ENCODE results near the gene KLK7.

The KLK7 gene

DNA sequence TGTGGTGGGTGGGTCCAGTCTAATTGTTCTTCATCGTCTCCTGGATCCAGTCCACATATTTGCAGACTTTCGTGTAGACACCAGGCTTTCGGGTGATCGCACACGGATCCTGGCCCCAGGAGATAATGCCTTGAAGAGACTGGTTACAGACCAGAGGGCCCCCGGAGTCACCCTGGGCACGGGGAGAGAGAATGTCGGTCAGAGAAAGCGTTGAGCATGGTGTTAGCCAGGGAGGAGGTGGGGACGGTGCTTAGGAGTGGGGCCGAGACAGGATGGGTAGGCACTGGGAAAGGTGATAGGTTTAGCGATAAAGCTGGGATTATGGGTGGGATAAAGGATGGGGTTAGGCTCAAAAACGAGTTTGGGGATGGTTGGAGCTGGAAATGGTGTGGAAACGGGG, 38.8 kb upstream of the KLK7 start:
- H3K4me3 ChIP-seq (ENCODE audit: control insufficient read depth, low read depth, low read length) = no peak overlapping the region
- DNase-seq (ENCODE audit: low read depth) = no peak
- TF ChIP-seq, protein P1, sequence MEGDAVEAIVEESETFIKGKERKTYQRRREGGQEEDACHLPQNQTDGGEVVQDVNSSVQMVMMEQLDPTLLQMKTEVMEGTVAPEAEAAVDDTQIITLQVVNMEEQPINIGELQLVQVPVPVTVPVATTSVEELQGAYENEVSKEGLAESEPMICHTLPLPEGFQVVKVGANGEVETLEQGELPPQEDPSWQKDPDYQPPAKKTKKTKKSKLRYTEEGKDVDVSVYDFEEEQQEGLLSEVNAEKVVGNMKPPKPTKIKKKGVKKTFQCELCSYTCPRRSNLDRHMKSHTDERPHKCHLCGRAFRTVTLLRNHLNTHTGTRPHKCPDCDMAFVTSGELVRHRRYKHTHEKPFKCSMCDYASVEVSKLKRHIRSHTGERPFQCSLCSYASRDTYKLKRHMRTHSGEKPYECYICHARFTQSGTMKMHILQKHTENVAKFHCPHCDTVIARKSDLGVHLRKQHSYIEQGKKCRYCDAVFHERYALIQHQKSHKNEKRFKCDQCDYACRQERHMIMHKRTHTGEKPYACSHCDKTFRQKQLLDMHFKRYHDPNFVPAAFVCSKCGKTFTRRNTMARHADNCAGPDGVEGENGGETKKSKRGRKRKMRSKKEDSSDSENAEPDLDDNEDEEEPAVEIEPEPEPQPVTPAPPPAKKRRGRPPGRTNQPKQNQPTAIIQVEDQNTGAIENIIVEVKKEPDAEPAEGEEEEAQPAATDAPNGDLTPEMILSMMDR (IDR thresholded peaks at IDR 0.05; ENCODE audit: control insufficient read depth, insufficient read depth, low read depth, low read length, missing control alignments) = no peak

DNA sequence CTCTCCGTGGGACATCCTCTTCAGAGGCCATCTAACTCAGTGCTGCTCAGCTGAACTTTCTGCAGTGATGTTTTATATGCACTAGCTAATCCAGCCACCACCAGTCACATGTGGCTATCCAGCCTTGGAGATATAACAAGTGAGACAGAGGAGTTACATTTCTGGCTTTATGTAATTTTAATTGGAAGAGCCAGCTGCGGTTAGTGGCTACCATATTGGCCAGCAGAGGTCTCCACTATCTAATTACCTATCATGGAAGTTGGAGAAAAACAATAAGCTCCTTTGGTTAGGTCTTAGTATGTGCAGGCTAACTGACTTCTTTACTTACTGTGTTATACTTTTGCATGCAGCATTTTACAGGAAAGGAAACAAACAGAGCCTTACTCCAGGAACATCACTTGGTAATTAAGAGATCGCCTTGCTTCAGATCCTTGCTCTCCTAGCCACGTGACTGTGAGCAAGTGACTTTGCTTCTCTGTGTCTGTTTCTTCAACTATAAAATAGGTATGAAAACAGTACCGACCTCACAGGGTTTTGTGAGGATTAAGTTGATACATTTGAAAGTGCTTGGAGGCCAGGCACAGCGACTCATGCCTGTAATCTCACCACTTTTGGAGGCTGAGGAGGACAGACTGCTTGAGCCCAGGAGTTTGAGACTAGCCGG, 37.4 kb upstream of the KLK7 start:
- no peak for DNase-seq (ENCODE audit: low read depth)
- TF ChIP-seq, protein P1 (IDR thresholded peaks at IDR 0.05; ENCODE audit: control insufficient read depth, insufficient read depth, low read depth, low read length, missing control alignments) = peak; percentile 62
- no peak overlapping the region for H3K4me3 ChIP-seq (ENCODE audit: control insufficient read depth, low read depth, low read length)

DNA sequence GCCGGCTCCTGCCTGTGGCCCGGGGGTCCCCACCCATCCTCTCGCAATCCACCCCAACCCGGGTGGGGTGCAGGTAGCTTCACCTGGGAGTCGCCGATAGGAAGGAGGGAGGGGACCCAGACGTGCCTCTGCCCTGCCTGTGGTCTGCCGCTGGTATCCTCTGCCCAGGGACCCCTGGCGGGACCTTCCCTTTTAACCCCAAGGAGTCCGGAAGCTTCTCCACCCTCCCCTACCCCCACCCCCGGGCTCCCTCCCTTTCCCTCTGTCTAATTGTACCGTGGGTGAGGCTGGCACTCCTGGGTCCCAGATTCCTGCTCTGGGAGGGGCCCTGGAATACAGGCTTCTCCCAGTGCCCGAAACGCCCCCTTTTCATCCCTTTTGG, 35.8 kb upstream of the KLK7 start, which contains the start of gene KLK10:
TSS of gene KLK10 (minus strand) at position 166 of the 382 bp plus-strand sequence. CDS start 579 bp downstream, outside the sequence.
- no peak within 1 kb of the TSS; the same call in 1 of the 2 replicates for H3K4me3 ChIP-seq (ENCODE audit: control insufficient read depth, low read depth, low read length)
- no peak for DNase-seq (ENCODE audit: low read depth)
- TF ChIP-seq, protein P1 (IDR thresholded peaks at IDR 0.05; ENCODE audit: control insufficient read depth, insufficient read depth, low read depth, low read length, missing control alignments) = no peak

DNA sequence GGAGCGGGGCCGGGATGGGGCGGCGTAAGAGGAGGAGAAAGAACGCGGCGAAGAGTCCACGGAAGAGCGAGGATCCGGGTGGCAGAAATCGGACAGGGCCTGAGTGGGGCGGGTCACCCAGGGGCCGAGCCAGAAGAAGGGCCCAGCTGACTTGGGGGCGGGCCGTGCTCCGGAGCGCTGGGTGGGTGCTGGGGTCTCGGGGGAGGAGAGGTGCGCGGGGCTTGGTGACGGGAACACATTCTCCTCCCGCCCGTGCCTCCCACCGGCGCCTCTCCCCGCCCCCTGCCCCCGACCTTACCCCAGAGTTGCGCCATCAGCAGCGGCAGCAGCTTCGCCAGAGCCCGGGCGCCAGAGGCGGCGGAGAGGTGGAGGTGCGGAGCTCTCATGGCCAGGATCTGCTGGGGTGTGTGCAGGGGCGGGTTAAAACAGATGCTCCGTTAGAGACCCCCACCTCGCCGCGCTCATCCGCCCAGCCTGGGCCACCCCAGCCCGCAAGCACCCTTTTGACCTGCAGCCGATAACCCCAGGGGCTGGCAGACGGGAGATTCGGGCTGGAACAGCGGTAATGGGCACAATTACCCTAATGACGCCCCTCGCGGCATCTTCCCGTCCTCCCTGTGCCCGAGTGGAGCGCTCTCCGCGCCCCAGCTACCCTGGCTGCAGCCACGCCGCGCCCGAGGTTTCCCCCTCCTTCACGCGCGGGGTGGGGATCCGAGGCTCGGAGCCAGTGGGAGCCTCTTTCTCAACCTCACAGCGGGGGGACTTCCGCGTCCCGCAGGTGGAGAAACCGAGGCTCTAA, 35.2 kb upstream of the KLK7 start:
- DNase-seq (ENCODE audit: low read depth) = no peak
- TF ChIP-seq, protein P1 (IDR thresholded peaks at IDR 0.05; ENCODE audit: control insufficient read depth, insufficient read depth, low read depth, low read length, missing control alignments) = no peak
- no peak overlapping the region; the same call in 1 of the 2 replicates for H3K4me3 ChIP-seq (ENCODE audit: control insufficient read depth, low read depth, low read length)

DNA sequence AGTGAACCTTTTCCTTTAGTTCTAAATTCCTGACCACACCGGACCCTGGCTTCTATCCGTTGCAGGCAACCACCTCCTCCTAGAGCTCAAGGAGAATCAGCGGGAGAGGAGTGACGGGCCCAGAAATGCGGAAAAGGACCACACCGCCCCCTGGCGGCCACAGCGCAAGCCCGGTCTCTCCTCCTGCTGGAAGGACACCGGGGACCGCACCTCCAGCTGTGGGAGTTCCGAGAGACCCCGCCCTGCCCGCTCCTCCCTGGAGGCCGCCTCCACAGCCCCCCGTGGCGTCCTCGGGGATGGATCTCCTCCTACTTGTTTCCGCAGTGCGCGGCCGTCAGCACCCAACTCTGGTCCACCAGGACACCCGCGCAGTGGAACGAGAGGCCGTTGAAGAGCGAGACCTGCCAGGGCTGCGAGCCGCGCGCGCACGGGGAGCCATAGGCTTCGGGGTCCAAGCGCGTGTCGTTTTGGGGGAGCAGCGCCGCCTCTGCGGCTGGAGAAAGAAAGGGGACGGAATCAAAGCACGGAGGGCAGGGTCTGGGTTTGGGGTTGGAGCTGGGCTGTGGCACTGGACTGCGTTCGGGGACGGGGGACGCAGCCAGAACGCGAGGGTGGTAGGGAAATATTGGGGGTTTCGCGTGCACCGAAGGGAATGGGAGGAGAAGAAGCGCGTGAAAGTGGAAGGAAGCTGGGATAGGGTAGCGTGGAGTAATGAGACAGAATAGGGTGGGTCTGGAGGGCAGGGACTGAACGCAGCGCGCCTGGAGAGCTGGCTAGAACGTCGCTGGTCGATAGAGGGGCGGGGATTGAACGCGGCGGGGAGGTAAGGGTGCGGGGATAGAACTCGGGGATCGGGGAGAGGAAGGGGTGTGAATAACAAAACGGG, 33.3 kb upstream of the KLK7 start:
- DNase-seq (ENCODE audit: low read depth) = no peak
- TF ChIP-seq, protein P1 (IDR thresholded peaks at IDR 0.05; ENCODE audit: control insufficient read depth, insufficient read depth, low read depth, low read length, missing control alignments) = peak; percentile 84
- peak overlapping the region; percentile 23 for H3K4me3 ChIP-seq (ENCODE audit: control insufficient read depth, low read depth, low read length)

DNA sequence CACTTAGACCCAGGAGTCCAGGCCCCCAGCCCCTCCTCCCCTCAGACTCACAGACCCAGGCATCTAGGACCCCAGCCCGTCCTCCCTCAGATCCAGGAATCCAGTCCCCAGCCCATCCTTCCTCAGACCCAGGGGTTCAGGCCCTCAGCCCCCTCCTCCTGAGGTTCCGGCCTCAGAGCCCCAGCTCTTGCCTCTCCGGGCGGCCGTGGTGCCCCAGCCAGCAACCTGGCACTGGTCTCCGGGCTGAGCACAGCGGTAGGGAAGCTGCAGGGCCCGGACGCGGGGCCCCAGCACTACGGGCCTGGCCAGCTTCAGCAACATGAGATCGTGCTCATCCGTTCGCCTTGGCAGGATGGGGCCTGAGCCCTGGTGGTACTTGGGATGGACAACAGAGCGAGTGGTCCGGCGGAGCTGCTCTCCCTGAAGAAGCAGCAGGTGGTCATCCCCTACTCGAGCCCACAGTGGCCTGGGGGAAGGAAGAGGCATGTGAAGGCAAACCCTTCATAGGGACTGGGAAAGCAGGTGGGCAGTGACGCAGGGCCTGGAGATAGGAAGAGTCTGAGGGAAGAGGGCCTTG, 32.1 kb upstream of the KLK7 start:
- DNase-seq (ENCODE audit: low read depth) = no peak
- TF ChIP-seq, protein P1 (IDR thresholded peaks at IDR 0.05; ENCODE audit: control insufficient read depth, insufficient read depth, low read depth, low read length, missing control alignments) = no peak
- no peak overlapping the region for H3K4me3 ChIP-seq (ENCODE audit: control insufficient read depth, low read depth, low read length)

All from AG09309 (cell line).